ENCODE measurements around the gene EXOSC2.

DNA sequence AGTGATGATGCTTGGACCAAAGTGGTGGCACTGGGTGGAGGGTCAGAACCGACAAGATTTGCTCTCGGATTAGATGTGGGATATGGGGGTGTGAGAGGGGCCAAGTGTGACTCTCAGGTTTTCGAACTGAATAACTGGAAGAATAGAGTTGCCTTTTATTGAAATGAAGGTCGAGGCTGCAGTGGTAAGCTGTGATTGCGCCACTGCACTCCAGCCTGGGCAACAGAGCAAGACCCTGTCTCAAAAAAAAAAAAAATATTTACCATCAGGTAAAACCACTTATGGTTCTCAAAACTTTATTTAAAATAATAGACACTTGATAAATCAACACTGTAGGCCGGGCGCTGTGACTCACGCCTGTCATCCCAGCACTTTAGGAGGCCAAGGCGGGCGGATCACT is 27.2 kb downstream of the EXOSC2 start:
- TF ChIP-seq, protein P1, sequence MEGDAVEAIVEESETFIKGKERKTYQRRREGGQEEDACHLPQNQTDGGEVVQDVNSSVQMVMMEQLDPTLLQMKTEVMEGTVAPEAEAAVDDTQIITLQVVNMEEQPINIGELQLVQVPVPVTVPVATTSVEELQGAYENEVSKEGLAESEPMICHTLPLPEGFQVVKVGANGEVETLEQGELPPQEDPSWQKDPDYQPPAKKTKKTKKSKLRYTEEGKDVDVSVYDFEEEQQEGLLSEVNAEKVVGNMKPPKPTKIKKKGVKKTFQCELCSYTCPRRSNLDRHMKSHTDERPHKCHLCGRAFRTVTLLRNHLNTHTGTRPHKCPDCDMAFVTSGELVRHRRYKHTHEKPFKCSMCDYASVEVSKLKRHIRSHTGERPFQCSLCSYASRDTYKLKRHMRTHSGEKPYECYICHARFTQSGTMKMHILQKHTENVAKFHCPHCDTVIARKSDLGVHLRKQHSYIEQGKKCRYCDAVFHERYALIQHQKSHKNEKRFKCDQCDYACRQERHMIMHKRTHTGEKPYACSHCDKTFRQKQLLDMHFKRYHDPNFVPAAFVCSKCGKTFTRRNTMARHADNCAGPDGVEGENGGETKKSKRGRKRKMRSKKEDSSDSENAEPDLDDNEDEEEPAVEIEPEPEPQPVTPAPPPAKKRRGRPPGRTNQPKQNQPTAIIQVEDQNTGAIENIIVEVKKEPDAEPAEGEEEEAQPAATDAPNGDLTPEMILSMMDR (IDR thresholded peaks at IDR 0.05 in 2 of 3, conservative IDR thresholded peaks at IDR 0.05 in 1 of 3; ENCODE audit: borderline replicate concordance in 1 of 3, insufficient read depth in 1 of 3, low read depth in 2 of 3, low read length in 2 of 3), result no peak
- no peak for TF ChIP-seq POLR2A (IDR thresholded peaks at IDR 0.05; ENCODE audit: borderline replicate concordance, extremely low read depth, insufficient read depth, insufficient read length)
